ENCODE data around the gene MTAP. TPM values are rescaled to one million over a fixed set of nuclear protein-coding genes. Genes with fewer than 3 reads are reported as not detected.

The MTAP gene
- total RNA-seq, 1 experiment from 2014 or later: 326 TPM

GRCh38 chr9:21961569-21961968, 159.1 kb downstream of the MTAP start (continued):
- TF ChIP-seq REST (IDR thresholded peaks at IDR 0.05; ENCODE audit: low read depth): no peak
- TF ChIP-seq CTCF (IDR thresholded peaks at IDR 0.05 in 2 of 3, conservative IDR thresholded peaks at IDR 0.05 in 1 of 3; ENCODE audit: borderline replicate concordance in 1 of 3, insufficient read depth in 1 of 3, low read depth in 2 of 3, low read length in 2 of 3): no peak
- no peak for TF ChIP-seq EZH2phosphoT487 (IDR thresholded peaks at IDR 0.05; ENCODE audit: borderline replicate concordance)
- no peak for TF ChIP-seq EZH2 (IDR thresholded peaks at IDR 0.05)
- TF ChIP-seq YY1 (IDR thresholded peaks at IDR 0.05; ENCODE audit: extremely low read depth, insufficient replicate concordance, low read depth, low read length): no peak
- TF ChIP-seq RAD21 (IDR thresholded peaks at IDR 0.05; ENCODE audit: low read depth): no peak
- no peak for TF ChIP-seq CBX3 (IDR thresholded peaks at IDR 0.05; ENCODE audit: low read depth)
- TF ChIP-seq MAX (IDR thresholded peaks at IDR 0.05): no peak

- RAD21 ChIA-PET (ENCODE audit: low non-redundant PET in 1 of 2, low total read pairs in 2 of 2, uncharacterized antibody in 2 of 2, unreplicated experiment in 2 of 2): no interaction called here
- POLR2A ChIA-PET: no interaction called here
- CTCF ChIA-PET: no interaction called here
- Histone ChIP-seq H3K27ac (ENCODE audit: low read depth, low read length) (no peak overlapping the region), H3K4me1 (ENCODE audit: control insufficient read depth in 1 of 2, insufficient read depth in 2 of 2, low read length in 2 of 2) (no peaks in the 10 kb centered on the region), H3K36me3 (ENCODE audit: control insufficient read depth in 1 of 2, insufficient read depth in 2 of 2, low read length in 2 of 2) (peaks cover 0 to 6% of the 10 kb centered on the region in 2 experiments; a peak in 1 of 4 replicates), H3K27me3 (ENCODE audit: insufficient read depth, low read length) (no peaks in the 10 kb centered on the region), H4K20me1 (ENCODE audit: insufficient read depth) (no peaks in the 10 kb centered on the region), H3K4me3 (replicated peaks in 1 of 2; ENCODE audit: low read depth in 1 of 2, low read length in 2 of 2) (no peak overlapping the region), H3K9me3 (ENCODE audit: control insufficient read depth in 1 of 2, insufficient read depth in 1 of 2, low read depth in 1 of 2, low read length in 2 of 2) (no peaks in the 10 kb centered on the region), H3K4me2 (ENCODE audit: low read length) (0 out of 2 replicates have a peak overlapping the region, but pooled peaks have one; percentile 41), H3K9ac (ENCODE audit: low read length) (no peak overlapping the region), H3K79me2 (ENCODE audit: insufficient read depth, low read length) (no peaks in the 10 kb centered on the region), H2AFZ (ENCODE audit: low read depth, low read length, poor library complexity, severe bottlenecking) (no peak overlapping the region), H3K9me2 (ENCODE audit: insufficient read depth) (no peaks in the 10 kb centered on the region)
- no peak; the same call in 1 of the 2 replicates for ATAC-seq
- no TSS peak for BruUV-seq (replicated peaks)
- DNase-seq (ENCODE audit: low read depth, low spot score): no peak
- intact Hi-C loops (cut with micrococcal nuclease): no loop called here
- TF ChIP-seq REST (IDR thresholded peaks at IDR 0.05; ENCODE audit: low read depth) (no peak), CTCF (IDR thresholded peaks at IDR 0.05 in 2 of 3, conservative IDR thresholded peaks at IDR 0.05 in 1 of 3; ENCODE audit: borderline replicate concordance in 1 of 3, insufficient read depth in 1 of 3, low read depth in 2 of 3, low read length in 2 of 3) (no peak), ELF1 (IDR thresholded peaks at IDR 0.05; ENCODE audit: borderline replicate concordance, low read depth) (no peak), POLR2A (IDR thresholded peaks at IDR 0.05; ENCODE audit: borderline replicate concordance, extremely low read depth, insufficient read depth, insufficient read length) (no peak), RAD21 (IDR thresholded peaks at IDR 0.05; ENCODE audit: low read depth) (no peak), CBX3 (IDR thresholded peaks at IDR 0.05; ENCODE audit: low read depth) (no peak), SP1 (IDR thresholded peaks at IDR 0.05; ENCODE audit: low read depth) (no peak), SIN3A (IDR thresholded peaks at IDR 0.05; ENCODE audit: low read depth) (no peak)
These were observed 162.5 kb downstream of the MTAP start for GRCh38 chr9:21964925-21965385.

All from HCT116 (cell line).